Uterus (tissue), 4 donors: ENCODE data around the gene SEMA3E. TPM values are rescaled to one million over a fixed set of nuclear protein-coding genes. Genes with fewer than 3 reads are reported as not detected.

ENCODE experiments used
- DNase-seq, 2 donors: peaks; one replicate each; pipeline ENCODE4 v3.0.0-alpha.2; 2019 to 2020
- H3K27ac ChIP-seq, 2 donors: fragments of 200-600 bp; sonication (generic); 1 replicate in 1 of 2; 2 replicates in 1 of 2; pipeline ENCODE4 v1.5.1; 2016 to 2018
- H3K27me3 ChIP-seq, 2 donors: fragments of 200-600 bp; sonication (generic); one replicate each; pipeline ENCODE4 v1.5.1; 2018 to 2019; ENCODE audit warnings: control low read depth in 1 of 2
- H3K36me3 ChIP-seq, 2 donors: fragments of 200-600 bp; sonication (generic); one replicate each; pipeline ENCODE4 v1.5.1; 2019; ENCODE audit warnings: control low read depth in 1 of 2
- H3K4me1 ChIP-seq, 2 donors: fragments of 200-600 bp; sonication (generic); one replicate each; pipeline ENCODE4 v1.5.1; 2018 to 2019; ENCODE audit warnings: control low read depth in 1 of 2
- H3K4me3 ChIP-seq, 2 donors: fragments of 200-600 bp; sonication (generic); 1 replicate in 1 of 2; 2 replicates in 1 of 2; pipeline ENCODE4 v1.5.1; 2018 to 2019; ENCODE audit warnings: mild to moderate bottlenecking in 1 of 2
- H3K9me3 ChIP-seq, 2 donors: fragments of 200-600 bp; sonication (generic); one replicate each; pipeline ENCODE4 v1.5.1; 2019; ENCODE audit warnings: control low read depth in 1 of 2
- POLR2A ChIP-seq, 2 donors: fragments of 450-650 bp; IDR thresholded peaks; one replicate each; pipeline ENCODE4 v1.6.1; 2016; ENCODE audit warnings: antibody characterized with exemption in 2 of 2, mild to moderate bottlenecking in 1 of 2, moderate library complexity in 1 of 2
- intact Hi-C: fragments of 100-400 bp; cut with DNase I; formaldehyde crosslinking; loops from one replicate; pipeline ENCODE4 v1.15.1; 2023; ENCODE audit warnings: low total_unique reads
- total RNA-seq, 4 donors: library from RNA; depleted of rRNA in 3 of 4; stranded (reverse); fragments of >200 nt in 3 of 4; gene quantifications; one replicate each; pipeline versions ENCODE4 v1.1.0 to v1.2.4, GENCODE V29; 2014 to 2023
- TF ChIP-seq, protein P1 (sequence below), 4 experiments: fragments of 200-600 bp in 2 of 4; fragments of 450-650 bp in 2 of 4; sonication (generic) in 2 of 4; IDR thresholded peaks; one replicate each; pipeline ENCODE4 v1.5.1; 2016 to 2019; ENCODE audit warnings: antibody characterized with exemption in 4 of 4, mild to moderate bottlenecking in 2 of 4, moderate library complexity in 1 of 4
- donor health status: DM: yes; HTN: yes; CAD: no.

Gene SEMA3E
- total RNA-seq, 4 donors from 2014 or later = 0.77 to 15.8 (median 2.2) TPM

DNA sequence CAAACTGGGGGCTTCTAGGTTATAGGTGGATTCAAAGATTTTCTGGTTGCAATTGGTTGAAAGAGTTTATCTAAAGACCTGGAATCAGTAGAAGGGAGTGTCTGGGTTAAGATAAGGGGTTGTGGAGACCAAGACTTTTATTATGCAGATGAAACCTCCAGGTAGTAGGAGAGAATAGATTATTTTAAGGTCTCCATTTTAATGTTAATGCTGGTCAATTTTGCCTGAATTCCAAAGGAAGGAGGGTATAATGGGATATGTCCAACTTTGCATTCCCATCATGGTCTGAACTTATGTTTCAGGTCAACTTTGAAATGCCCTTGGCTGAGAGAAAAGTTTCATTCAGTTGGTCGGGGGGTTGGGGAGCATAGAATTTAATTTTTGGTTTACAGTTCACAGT is 44.3 kb upstream of the SEMA3E start:
- TF ChIP-seq, protein P1, sequence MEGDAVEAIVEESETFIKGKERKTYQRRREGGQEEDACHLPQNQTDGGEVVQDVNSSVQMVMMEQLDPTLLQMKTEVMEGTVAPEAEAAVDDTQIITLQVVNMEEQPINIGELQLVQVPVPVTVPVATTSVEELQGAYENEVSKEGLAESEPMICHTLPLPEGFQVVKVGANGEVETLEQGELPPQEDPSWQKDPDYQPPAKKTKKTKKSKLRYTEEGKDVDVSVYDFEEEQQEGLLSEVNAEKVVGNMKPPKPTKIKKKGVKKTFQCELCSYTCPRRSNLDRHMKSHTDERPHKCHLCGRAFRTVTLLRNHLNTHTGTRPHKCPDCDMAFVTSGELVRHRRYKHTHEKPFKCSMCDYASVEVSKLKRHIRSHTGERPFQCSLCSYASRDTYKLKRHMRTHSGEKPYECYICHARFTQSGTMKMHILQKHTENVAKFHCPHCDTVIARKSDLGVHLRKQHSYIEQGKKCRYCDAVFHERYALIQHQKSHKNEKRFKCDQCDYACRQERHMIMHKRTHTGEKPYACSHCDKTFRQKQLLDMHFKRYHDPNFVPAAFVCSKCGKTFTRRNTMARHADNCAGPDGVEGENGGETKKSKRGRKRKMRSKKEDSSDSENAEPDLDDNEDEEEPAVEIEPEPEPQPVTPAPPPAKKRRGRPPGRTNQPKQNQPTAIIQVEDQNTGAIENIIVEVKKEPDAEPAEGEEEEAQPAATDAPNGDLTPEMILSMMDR (IDR thresholded peaks at IDR 0.05) = no peak
- no peak for TF ChIP-seq POLR2A (IDR thresholded peaks at IDR 0.05)
- no peak for DNase-seq
- no peaks in the 10 kb centered on the region for H3K4me1 ChIP-seq
- H3K27me3 ChIP-seq = no peaks in the 10 kb centered on the region
- no peaks in the 10 kb centered on the region for H3K36me3 ChIP-seq
- H3K4me3 ChIP-seq = no peak overlapping the region
- intact Hi-C loops = no loop called here
- no peak overlapping the region for H3K27ac ChIP-seq
- H3K9me3 ChIP-seq = no peaks in the 10 kb centered on the region

DNA sequence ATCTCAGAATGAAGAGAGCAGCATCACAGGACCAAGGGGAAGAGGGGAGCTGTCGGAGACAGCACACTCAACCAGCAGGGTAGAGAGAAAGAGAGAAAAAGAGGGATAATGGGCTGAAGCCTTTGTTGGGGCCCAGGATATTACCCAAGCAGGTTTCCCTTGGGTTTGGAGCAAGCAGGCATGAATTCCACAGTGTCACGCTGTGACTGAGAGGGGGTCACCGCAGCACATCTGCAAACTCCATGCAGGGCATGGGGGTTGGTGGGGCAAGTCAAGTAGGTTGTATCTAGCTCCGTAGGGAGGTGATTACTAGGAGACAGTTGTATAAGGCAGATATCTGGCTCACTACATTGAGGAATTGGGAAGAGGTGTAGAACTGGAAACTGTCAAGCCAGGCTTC is 42.2 kb upstream of the SEMA3E start:
- Histone ChIP-seq H3K4me1 (no peaks in the 10 kb centered on the region), H3K27ac (no peak overlapping the region), H3K36me3 (no peaks in the 10 kb centered on the region), H3K9me3 (no peaks in the 10 kb centered on the region), H3K4me3 (no peak overlapping the region), H3K27me3 (no peaks in the 10 kb centered on the region)
- DNase-seq = no peak
- intact Hi-C loops = no loop called here
- TF ChIP-seq, protein P1 (IDR thresholded peaks at IDR 0.05) = no peak
- no peak for TF ChIP-seq POLR2A (IDR thresholded peaks at IDR 0.05)

DNA sequence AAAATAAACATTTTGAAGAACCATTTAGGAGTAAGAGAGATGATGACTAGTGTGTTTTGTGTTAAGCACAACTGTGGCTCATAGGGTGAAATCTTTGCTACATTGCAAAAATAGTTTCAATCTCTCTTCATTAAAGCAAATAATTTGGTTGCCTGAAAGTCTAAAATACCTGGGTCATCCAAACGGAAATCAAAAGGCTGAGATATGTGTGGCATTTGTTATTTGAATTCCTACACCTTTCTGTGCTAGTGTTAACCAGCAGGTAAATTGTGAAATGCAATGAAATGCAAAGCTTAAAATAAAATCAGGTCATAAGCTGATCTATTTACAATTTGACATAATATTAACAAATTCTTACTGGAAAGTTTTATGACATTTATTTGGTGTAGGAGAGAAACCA is 40.9 kb upstream of the SEMA3E start:
- H3K27me3 ChIP-seq = no peaks in the 10 kb centered on the region
- H3K27ac ChIP-seq = no peak overlapping the region
- no peaks in the 10 kb centered on the region for H3K36me3 ChIP-seq
- intact Hi-C loops = no loop called here
- no peak for DNase-seq
- H3K4me3 ChIP-seq = no peak overlapping the region
- TF ChIP-seq, protein P1 (IDR thresholded peaks at IDR 0.05) = no peak
- TF ChIP-seq POLR2A (IDR thresholded peaks at IDR 0.05) = no peak
- H3K4me1 ChIP-seq = no peaks in the 10 kb centered on the region
- no peaks in the 10 kb centered on the region for H3K9me3 ChIP-seq

DNA sequence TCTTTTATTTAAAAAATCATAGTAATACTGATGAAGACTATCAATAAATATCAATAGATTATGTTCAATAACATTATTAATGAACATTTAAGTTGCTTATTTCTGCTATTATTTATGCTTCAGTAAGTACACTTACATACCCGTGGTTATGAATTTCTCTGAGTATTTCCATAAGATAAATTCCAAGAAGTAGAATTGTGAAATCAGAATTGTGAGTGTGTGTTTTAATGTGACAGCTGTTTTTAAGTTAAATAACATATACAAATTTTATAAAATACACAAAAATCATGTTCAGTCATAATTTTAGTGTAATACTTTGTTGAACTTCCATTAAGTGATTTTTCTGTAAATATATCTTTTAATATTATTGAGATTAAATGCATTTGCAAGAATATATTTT is 37.5 kb upstream of the SEMA3E start:
- Histone ChIP-seq H3K27ac (no peak overlapping the region), H3K9me3 (no peaks in the 10 kb centered on the region), H3K4me1 (no peaks in the 10 kb centered on the region), H3K36me3 (no peaks in the 10 kb centered on the region), H3K27me3 (no peaks in the 10 kb centered on the region), H3K4me3 (no peak overlapping the region)
- DNase-seq = no peak
- intact Hi-C loops = no loop called here
- TF ChIP-seq, protein P1 (IDR thresholded peaks at IDR 0.05) = no peak
- TF ChIP-seq POLR2A (IDR thresholded peaks at IDR 0.05) = no peak

DNA sequence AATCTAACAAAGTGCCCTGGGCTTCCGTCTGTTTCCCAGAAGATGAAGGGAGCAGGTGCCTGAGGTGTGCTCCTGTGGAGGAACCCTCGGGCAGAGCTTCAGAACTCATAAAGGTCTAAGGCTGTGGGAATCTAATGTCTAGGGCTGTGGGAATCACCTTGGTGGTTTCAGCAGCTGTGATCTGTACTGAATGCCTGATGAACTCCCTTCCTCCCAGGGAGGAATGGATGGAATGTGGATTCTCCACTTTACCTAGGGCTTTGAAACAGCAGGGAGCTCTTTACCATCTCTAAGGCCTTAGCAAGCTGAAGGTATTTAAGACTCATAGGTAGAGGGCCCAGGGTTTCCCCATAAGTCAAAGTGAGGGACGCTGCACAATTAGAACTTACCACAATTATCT is 36.0 kb upstream of the SEMA3E start:
- Histone ChIP-seq H3K4me3 (no peak overlapping the region), H3K4me1 (no peaks in the 10 kb centered on the region), H3K36me3 (no peaks in the 10 kb centered on the region), H3K27ac (no peak overlapping the region), H3K27me3 (no peaks in the 10 kb centered on the region), H3K9me3 (no peaks in the 10 kb centered on the region)
- DNase-seq = no peak
- no peak for TF ChIP-seq POLR2A (IDR thresholded peaks at IDR 0.05)
- TF ChIP-seq, protein P1 (IDR thresholded peaks at IDR 0.05) = no peak
- intact Hi-C loops = no loop called here
